Left colon (tissue), 2 donors: ENCODE results near the gene SLC30A7. TPM values are rescaled to one million over a fixed set of nuclear protein-coding genes. Genes with fewer than 3 reads are reported as not detected.
"Not testable (repeated sequence)": the region's sequence is repeated elsewhere in the genome, so short reads cannot be mapped to it uniquely, and the experiment has no call there.

Experiments
- ATAC-seq: fragments of 200-7000 bp; cut with Tn5 transposase; one replicate; pipeline ENCODE4 v1.9.1; 2020; ENCODE audit warnings: mild to moderate bottlenecking, moderate library complexity
- DNase-seq, 2 donors: peaks; one replicate each; pipeline ENCODE4 v3.0.0-alpha.2; 2020
- intact Hi-C, 2 donors: fragments of 100-400 bp; cut with DNase I in 1 of 2; cut with micrococcal nuclease in 1 of 2; formaldehyde crosslinking; loops; one replicate each; pipeline versions ENCODE4 v1.11.2 to v1.14.0; 2022; cut with DNase I, micrococcal nuclease
- total RNA-seq, 2 donors: library from RNA; stranded (reverse); fragmentation: NEBNext Ultra II Directional; extraction: Animal tissue kit (Norgen Biotek cat#: 25700); gene quantifications; one replicate each; pipeline ENCODE4 v1.2.1, GENCODE V29; 2021
- donor health status: DM: no; HTN: no; CAD: no.
- donor health status: DM: yes; HTN: yes; CAD: no.

The SLC30A7 gene
- total RNA-seq, 2 donors from 2014 or later: 33.2 to 36.9 TPM

- DNase-seq: no peak
- intact Hi-C loops: loop anchor here in 1 of 2 donors (10.0 kb wide), 1 partner anchor 359 kb away; no protein-coding TSS in a partner anchor
- no peak for ATAC-seq
Observed at GRCh38 chr1:100926240-100926639, 30.4 kb downstream of the SLC30A7 start.

GRCh38 chr1:100927276-100927675 lies 31.4 kb downstream of the SLC30A7 start:
- ATAC-seq: peak; percentile 22
- intact Hi-C loops: loop anchor here in 1 of 2 donors (10.0 kb wide), 1 partner anchor 358 kb away; no protein-coding TSS in a partner anchor
- no peak for DNase-seq

DNA sequence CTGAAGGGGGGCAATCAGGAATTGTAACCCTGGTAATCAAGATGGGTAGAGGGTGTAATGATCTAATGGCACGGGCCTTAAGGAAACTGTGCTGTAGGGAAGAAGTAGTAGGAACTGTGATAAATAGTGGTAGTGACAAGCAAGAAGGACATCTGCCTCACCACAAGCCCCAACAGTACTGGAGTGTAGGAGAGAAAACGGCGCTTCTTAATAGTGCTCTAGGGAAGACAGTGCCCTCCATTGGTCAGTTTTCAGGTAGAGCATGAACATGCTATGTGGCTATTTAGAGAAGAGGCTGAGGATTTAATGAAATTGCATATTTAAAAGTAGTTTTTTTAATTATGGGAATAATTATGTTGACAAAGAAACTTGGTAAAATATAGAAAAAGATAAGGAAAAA lies 32.2 kb downstream of the SLC30A7 start:
- no peak for DNase-seq
- intact Hi-C loops: loop anchor here in 1 of 2 donors (10.0 kb wide), 1 partner anchor 357 kb away; no protein-coding TSS in a partner anchor
- no peak for ATAC-seq

GRCh38 chr1:100930494-100930893 lies 34.6 kb downstream of the SLC30A7 start:
- intact Hi-C loops: no loop called here
- DNase-seq (no peak), ATAC-seq (no peak)

GRCh38 chr1:100931716-100932115 lies 35.8 kb downstream of the SLC30A7 start:
- intact Hi-C loops: no loop called here
- DNase-seq (no peak), ATAC-seq (no peak)

DNA sequence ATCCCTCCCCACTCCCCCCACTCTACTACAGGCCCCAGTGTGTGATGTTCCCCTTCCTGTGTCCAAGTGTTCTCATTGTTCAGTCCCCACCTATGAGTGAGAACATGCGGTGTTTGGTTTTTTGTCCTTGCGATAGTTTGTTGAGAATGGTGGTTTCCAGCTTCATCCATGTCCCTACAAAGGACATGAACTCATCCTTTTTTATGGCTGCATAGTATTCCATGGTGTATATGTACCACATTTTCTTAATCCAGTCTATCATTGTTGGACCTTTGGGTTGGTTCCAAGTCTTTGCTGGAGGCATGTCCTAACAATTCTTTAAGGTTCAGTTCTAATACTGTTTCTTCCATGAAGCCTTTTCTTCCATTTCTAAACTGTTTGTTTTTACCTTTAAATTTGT lies 37.7 kb downstream of the SLC30A7 start:
- ATAC-seq, DNase-seq, intact Hi-C loops: not testable (repeated sequence)

- intact Hi-C loops: no loop called here
- ATAC-seq: no peak
- no peak for DNase-seq
Observed at GRCh38 chr1:100936194-100936967, 40.5 kb downstream of the SLC30A7 start.

- no peak for ATAC-seq
- intact Hi-C loops: no loop called here
- no peak for DNase-seq
Observed at GRCh38 chr1:100941098-100941527, 45.2 kb downstream of the SLC30A7 start.

GRCh38 chr1:100941580-100942216 lies 45.8 kb downstream of the SLC30A7 start:
- no peak for ATAC-seq
- intact Hi-C loops: no loop called here
- no peak for DNase-seq

DNA sequence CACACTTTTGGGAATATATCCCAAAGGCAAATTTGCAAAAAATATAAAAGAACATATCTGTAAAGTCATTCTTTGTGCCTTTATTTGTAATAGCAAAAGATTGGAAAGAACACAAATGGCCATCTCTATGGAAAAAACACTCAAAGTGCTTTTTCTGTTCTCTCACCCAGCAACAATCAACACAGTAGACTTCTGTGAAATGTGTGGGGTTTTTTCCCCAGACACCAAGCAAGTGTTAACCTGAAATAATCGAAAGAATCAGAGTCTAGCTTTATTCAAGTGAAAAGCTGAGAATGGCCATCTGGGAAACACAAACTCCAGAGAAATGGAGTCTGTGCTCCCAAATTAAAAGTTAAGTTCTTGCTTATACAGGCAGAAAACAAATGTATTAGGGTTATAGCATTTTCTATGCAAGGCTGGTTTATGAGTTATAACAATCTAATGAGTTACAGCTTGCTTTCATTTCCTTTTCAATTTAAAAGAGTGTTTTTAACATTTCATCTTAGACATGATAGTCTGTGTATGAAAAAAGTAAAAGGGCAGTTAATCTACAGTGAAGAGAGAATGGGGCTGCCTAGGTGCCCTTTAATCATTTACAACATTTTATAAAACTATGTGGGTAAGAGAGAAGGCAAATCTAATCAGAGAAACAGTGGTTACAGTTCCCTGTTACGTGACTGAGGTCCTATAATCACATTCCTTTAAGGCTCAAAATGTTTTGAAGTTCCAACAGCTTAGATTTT lies 46.6 kb downstream of the SLC30A7 start:
- no peak for DNase-seq
- ATAC-seq: no peak
- intact Hi-C loops: no loop called here

- DNase-seq (no peak), ATAC-seq (no peak)
- intact Hi-C loops: no loop called here
Observed at GRCh38 chr1:100943533-100943932, 47.6 kb downstream of the SLC30A7 start.

GRCh38 chr1:100946064-100946463 lies 50.2 kb downstream of the SLC30A7 start:
- intact Hi-C loops, ATAC-seq, DNase-seq: not testable (repeated sequence)

DNA sequence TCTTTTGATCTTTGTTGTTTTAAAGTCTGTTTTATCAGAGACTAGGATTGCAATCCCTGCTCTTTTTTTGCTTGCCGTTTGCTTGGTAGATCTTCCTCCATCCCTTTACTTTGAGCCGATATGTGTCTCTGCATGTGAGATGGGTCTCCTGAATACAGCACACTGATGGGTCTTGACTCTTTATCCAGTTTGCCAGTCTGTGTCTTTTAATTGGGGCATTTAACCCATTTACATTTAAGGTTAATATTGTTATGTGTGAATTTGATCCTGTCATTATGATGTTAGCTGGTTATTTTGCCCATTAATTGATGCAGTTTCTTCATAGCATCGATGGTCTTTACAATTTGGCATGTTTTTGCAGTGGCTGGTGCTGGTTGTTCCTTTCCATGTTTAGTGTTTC lies 51.9 kb downstream of the SLC30A7 start:
- DNase-seq, ATAC-seq, intact Hi-C loops: not testable (repeated sequence)

DNA sequence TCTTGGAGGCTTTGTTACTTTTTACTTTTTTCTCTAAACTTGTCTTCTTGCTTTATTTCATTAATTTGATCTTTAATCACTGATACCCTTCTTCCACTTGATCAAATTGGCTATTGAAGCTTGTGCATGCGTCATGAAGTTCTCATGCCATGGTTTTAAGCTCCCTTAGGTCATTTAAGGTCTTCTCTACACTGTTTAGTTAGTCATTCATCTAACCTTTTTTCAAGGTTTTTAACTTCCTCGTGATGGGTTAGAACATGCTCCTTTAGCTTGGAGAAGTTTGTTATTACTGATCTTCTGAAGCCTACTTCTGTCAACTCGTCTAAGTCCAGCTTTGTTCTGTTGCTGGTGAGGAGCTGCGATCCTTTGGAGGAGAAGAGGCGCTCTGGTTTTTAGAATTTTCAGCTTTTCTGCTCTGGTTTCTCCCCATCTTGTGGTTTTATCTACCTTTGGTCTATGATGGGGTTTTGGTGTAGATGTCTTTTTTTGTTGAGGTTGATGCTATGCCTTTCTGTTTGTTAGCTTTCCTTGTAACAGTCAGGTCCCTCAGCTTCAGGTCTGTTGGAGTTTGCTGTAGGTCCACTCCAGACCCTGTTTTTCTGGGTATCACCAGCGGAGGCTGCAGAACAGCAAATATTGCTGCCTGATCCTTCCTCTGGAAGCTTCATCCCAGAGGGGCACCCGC lies 53.0 kb downstream of the SLC30A7 start:
- DNase-seq, intact Hi-C loops, ATAC-seq: not testable (repeated sequence)

DNA sequence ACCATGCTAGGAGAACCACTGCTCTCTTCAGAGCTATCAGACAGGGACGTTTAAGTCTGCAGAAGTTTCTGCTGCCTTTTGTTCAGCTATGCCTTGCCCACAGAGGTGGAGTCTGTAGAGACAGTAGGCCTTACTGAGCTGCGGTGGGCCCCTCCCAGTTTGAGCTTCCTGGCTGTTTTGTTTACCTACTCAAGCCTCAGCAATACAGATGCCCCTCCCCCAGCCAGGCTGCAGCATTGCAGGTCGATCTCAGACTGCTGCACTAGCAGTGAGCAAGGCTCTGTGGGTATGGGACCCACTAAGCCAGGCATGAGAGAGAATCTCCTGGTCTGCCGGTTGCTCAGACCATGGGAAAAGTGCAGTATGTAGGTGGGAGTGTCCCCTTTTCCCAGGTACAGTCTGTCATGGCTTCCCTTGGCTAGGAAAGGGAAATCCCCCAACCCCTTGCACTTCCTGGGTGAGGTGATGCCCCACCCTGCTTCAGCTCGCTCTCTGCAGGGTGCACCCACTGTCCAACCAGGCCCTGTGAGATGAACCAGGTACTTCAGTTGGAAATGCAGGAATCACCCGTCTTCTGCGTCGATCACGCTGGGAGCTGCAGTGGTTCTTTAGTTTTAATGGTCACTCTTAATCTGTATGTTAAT lies 53.7 kb downstream of the SLC30A7 start:
- intact Hi-C loops: not testable (repeated sequence)
- ATAC-seq: peak; percentile 100
- peak; percentile 85 to 92 for DNase-seq

DNA sequence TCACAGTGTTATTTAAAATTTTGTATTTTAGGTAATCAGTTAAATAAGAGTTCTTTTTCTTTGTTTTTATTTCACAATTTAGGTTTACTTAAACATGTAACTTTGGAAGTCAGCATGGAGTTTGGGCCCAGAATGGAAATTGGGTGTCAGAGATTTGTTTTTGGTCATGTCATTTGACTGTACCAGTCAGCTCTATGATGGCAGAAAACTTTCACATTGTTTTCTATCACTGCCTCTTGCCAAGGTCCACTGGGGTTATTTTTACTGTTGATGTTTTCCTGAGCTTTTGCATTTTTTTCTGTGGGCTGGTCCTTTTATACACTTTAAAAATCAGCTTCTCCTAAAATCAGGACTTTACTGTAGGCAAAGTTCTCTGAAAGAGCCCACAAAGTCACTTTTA lies 54.4 kb downstream of the SLC30A7 start:
- intact Hi-C loops: no loop called here
- no peak for ATAC-seq
- DNase-seq: no peak

DNA sequence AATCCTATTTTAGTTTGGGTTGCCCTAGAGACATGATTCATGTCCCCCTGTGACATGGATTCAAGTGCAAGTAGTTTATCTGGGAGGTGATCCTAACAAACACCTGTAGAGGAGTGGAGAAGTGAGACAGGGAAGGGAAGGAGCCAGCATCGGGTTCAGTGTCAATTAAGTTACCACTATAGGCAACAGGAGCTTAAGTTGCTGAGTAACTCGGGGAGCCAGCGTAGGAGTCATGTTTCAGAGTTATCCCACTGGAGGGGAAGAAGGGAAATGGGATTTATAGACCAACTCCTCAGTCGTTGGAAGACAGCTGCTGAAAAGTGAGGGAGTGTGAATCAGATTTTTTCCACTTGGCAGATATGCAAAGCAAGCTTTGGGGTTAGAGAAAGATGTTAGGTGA lies 54.9 kb downstream of the SLC30A7 start:
- no peak for DNase-seq
- ATAC-seq: no peak
- intact Hi-C loops: no loop called here

GRCh38 chr1:100952104-100952745 lies 56.3 kb downstream of the SLC30A7 start:
- intact Hi-C loops: no loop called here
- ATAC-seq (no peak), DNase-seq (no peak)
